Activated T-helper 1 cell treated with anti-CD3 and anti-CD28 coated beads, Interleukin-12 subunit alpha, Interleukin-12 subunit beta, Interleukin-2, Interleukin-4 antibody, amounts not matched to agents 30 ng/mL and 10 ng/mL and 1 ng/mL, durations not matched to agents 14 hours and 24 hours and 36 hours (primary cell): ENCODE measurements around the gene INHBB. TPM values are rescaled to one million over a fixed set of nuclear protein-coding genes. Genes with fewer than 3 reads are reported as not detected.

ENCODE experiments used
- DNase-seq: peaks from one replicate; pipeline ENCODE4 v3.0.0; 2021; ENCODE audit warnings: low spot score
- H3K27ac Mint-ChIP-seq: one replicate; pipeline ENCODE4 v1.8.0; 2021; ENCODE audit warnings: mild to moderate bottlenecking, mixed read lengths
- H3K27me3 Mint-ChIP-seq: one replicate; pipeline ENCODE4 v1.8.0; 2022; ENCODE audit warnings: mild to moderate bottlenecking, moderate library complexity, mixed read lengths; ENCODE audit not compliant: insufficient read depth
- H3K36me3 Mint-ChIP-seq: one replicate; pipeline ENCODE4 v1.8.0; 2021; ENCODE audit warnings: low read depth, mixed read lengths
- H3K4me1 Mint-ChIP-seq: one replicate; pipeline ENCODE4 v1.8.0; 2021; ENCODE audit warnings: low read depth, mixed read lengths
- H3K4me3 Mint-ChIP-seq: one replicate; pipeline ENCODE4 v1.8.0; 2021; ENCODE audit warnings: mild to moderate bottlenecking, moderate library complexity, mixed read lengths
- H3K9me3 Mint-ChIP-seq: one replicate; pipeline ENCODE4 v1.8.0; 2021; ENCODE audit warnings: mixed read lengths
- intact Hi-C: fragments of 100-400 bp; cut with micrococcal nuclease; formaldehyde crosslinking; loops from one replicate; pipeline ENCODE4 v1.15.1; 2024
- total RNA-seq: library from RNA; stranded (reverse); gene quantifications from 2 replicates; pipeline ENCODE4 v1.2.3, GENCODE V29; 2022

INHBB gene
- total RNA-seq, 1 donor from 2014 or later: not detected

GRCh38 chr2:120355780-120356266 is 9.9 kb downstream of the INHBB start:
- Mint-ChIP-seq H3K27ac (no peak overlapping the region), H3K27me3 (peaks cover 6% of the 10 kb centered on the region), H3K9me3 (no peaks in the 10 kb centered on the region), H3K36me3 (no peaks in the 10 kb centered on the region), H3K4me3 (no peak overlapping the region), H3K4me1 (peaks cover 6% of the 10 kb centered on the region)
- DNase-seq: no peak
- intact Hi-C loops: no loop called here

GRCh38 chr2:120357768-120358167 is 11.8 kb downstream of the INHBB start:
- Mint-ChIP-seq H3K4me3 (no peak overlapping the region), H3K36me3 (no peaks in the 10 kb centered on the region), H3K4me1 (peaks cover 6% of the 10 kb centered on the region), H3K27me3 (peaks cover 2% of the 10 kb centered on the region), H3K9me3 (no peaks in the 10 kb centered on the region), H3K27ac (no peak overlapping the region)
- no peak for DNase-seq
- intact Hi-C loops: no loop called here

- H3K4me3 Mint-ChIP-seq: no peak overlapping the region
- H3K27ac Mint-ChIP-seq: no peak overlapping the region
- H3K4me1 Mint-ChIP-seq: peaks cover 6% of the 10 kb centered on the region
- peaks cover 4% of the 10 kb centered on the region for H3K27me3 Mint-ChIP-seq
- H3K9me3 Mint-ChIP-seq: no peaks in the 10 kb centered on the region
- intact Hi-C loops: no loop called here
- DNase-seq: no peak
- H3K36me3 Mint-ChIP-seq: no peaks in the 10 kb centered on the region
Measured at GRCh38 chr2:120358734-120359465, 13.0 kb downstream of the INHBB start.

- H3K9me3 Mint-ChIP-seq: no peaks in the 10 kb centered on the region
- peaks cover 6% of the 10 kb centered on the region for H3K27me3 Mint-ChIP-seq
- no peak for DNase-seq
- no peaks in the 10 kb centered on the region for H3K4me1 Mint-ChIP-seq
- no peak overlapping the region for H3K27ac Mint-ChIP-seq
- intact Hi-C loops: no loop called here
- no peak overlapping the region for H3K4me3 Mint-ChIP-seq
- H3K36me3 Mint-ChIP-seq: no peaks in the 10 kb centered on the region
Measured at GRCh38 chr2:120360307-120360855, 14.4 kb downstream of the INHBB start.

- H3K27ac Mint-ChIP-seq: no peak overlapping the region
- H3K27me3 Mint-ChIP-seq: peaks cover 5% of the 10 kb centered on the region
- no peak for DNase-seq
- no peaks in the 10 kb centered on the region for H3K36me3 Mint-ChIP-seq
- intact Hi-C loops: no loop called here
- no peaks in the 10 kb centered on the region for H3K9me3 Mint-ChIP-seq
- H3K4me3 Mint-ChIP-seq: no peak overlapping the region
- no peaks in the 10 kb centered on the region for H3K4me1 Mint-ChIP-seq
Measured at GRCh38 chr2:120362926-120363325, 17.0 kb downstream of the INHBB start.

- Mint-ChIP-seq H3K4me1 (no peaks in the 10 kb centered on the region), H3K4me3 (no peak overlapping the region), H3K9me3 (no peaks in the 10 kb centered on the region), H3K27me3 (peaks cover 5% of the 10 kb centered on the region), H3K36me3 (no peaks in the 10 kb centered on the region), H3K27ac (no peak overlapping the region)
- no peak for DNase-seq
- intact Hi-C loops: no loop called here
Measured at GRCh38 chr2:120365236-120365793, 19.4 kb downstream of the INHBB start.

- Mint-ChIP-seq H3K4me3 (no peak overlapping the region), H3K4me1 (no peaks in the 10 kb centered on the region), H3K36me3 (no peaks in the 10 kb centered on the region), H3K9me3 (no peaks in the 10 kb centered on the region), H3K27ac (no peak overlapping the region), H3K27me3 (peaks cover 8% of the 10 kb centered on the region)
- intact Hi-C loops: no loop called here
- DNase-seq: no peak
Measured at GRCh38 chr2:120366698-120367097, 20.8 kb downstream of the INHBB start.

GRCh38 chr2:120367221-120367620 is 21.3 kb downstream of the INHBB start:
- DNase-seq: no peak
- H3K4me1 Mint-ChIP-seq: no peaks in the 10 kb centered on the region
- H3K27ac Mint-ChIP-seq: no peak overlapping the region
- H3K9me3 Mint-ChIP-seq: no peaks in the 10 kb centered on the region
- no peaks in the 10 kb centered on the region for H3K36me3 Mint-ChIP-seq
- intact Hi-C loops: no loop called here
- no peak overlapping the region for H3K4me3 Mint-ChIP-seq
- peaks cover 9% of the 10 kb centered on the region for H3K27me3 Mint-ChIP-seq

- Mint-ChIP-seq H3K4me1 (no peaks in the 10 kb centered on the region), H3K36me3 (no peaks in the 10 kb centered on the region), H3K27ac (no peak overlapping the region), H3K27me3 (peaks cover 9% of the 10 kb centered on the region), H3K9me3 (no peaks in the 10 kb centered on the region), H3K4me3 (no peak overlapping the region)
- intact Hi-C loops: no loop called here
- DNase-seq: no peak
Measured at GRCh38 chr2:120367649-120368048, 21.7 kb downstream of the INHBB start.

GRCh38 chr2:120368086-120368485 is 22.1 kb downstream of the INHBB start:
- H3K36me3 Mint-ChIP-seq: no peaks in the 10 kb centered on the region

GRCh38 chr2:120369250-120369649 is 23.3 kb downstream of the INHBB start:
- Mint-ChIP-seq H3K36me3 (no peaks in the 10 kb centered on the region), H3K9me3 (no peaks in the 10 kb centered on the region), H3K27me3 (peaks cover 8% of the 10 kb centered on the region), H3K27ac (no peak overlapping the region), H3K4me3 (no peak overlapping the region), H3K4me1 (no peaks in the 10 kb centered on the region)
- intact Hi-C loops: no loop called here
- DNase-seq: no peak

More at GRCh38 chr2:120368086-120368485, 22.1 kb downstream of the INHBB start:
- Mint-ChIP-seq H3K4me3 (no peak overlapping the region), H3K4me1 (no peaks in the 10 kb centered on the region), H3K27me3 (peaks cover 8% of the 10 kb centered on the region), H3K27ac (no peak overlapping the region), H3K9me3 (no peaks in the 10 kb centered on the region)
- intact Hi-C loops: no loop called here
- DNase-seq: no peak

- H3K9me3 Mint-ChIP-seq: no peaks in the 10 kb centered on the region
- intact Hi-C loops: no loop called here
- H3K4me3 Mint-ChIP-seq: no peak overlapping the region
- H3K27me3 Mint-ChIP-seq: peaks cover 4% of the 10 kb centered on the region
- DNase-seq: no peak
- H3K36me3 Mint-ChIP-seq: no peaks in the 10 kb centered on the region
- no peak overlapping the region for H3K27ac Mint-ChIP-seq
- H3K4me1 Mint-ChIP-seq: no peaks in the 10 kb centered on the region
Measured at GRCh38 chr2:120371969-120372625, 26.2 kb downstream of the INHBB start.

- no peak overlapping the region for H3K4me3 Mint-ChIP-seq
- no peak for DNase-seq
- H3K27me3 Mint-ChIP-seq: peaks cover 6% of the 10 kb centered on the region
- no peaks in the 10 kb centered on the region for H3K4me1 Mint-ChIP-seq
- intact Hi-C loops: no loop called here
- no peak overlapping the region for H3K27ac Mint-ChIP-seq
- no peaks in the 10 kb centered on the region for H3K36me3 Mint-ChIP-seq
- no peaks in the 10 kb centered on the region for H3K9me3 Mint-ChIP-seq
Measured at GRCh38 chr2:120372816-120373215, 26.9 kb downstream of the INHBB start.
